Central memory CD8-positive, alpha-beta T cell (primary cell): ENCODE measurements around the gene DKK1.

Experiments
- ATAC-seq: fragments of 150-1000 bp; cut with Tn5 transposase; replicated peaks from 2 replicates; pipeline ENCODE4 v1.10.0; 2022; ENCODE audit warnings: mild to moderate bottlenecking, moderate FRiP score, moderate number of reproducible peaks; ENCODE audit not compliant: poor library complexity, severe bottlenecking; ENCODE audit errors: extremely low read depth
- DNase-seq, 2 donors: peaks; one replicate each; pipeline ENCODE4 v3.0.0; 2021; ENCODE audit warnings: low spot score in 2 of 2
- H3K27ac Mint-ChIP-seq: one replicate; pipeline ENCODE4 v1.8.0; 2022; ENCODE audit warnings: low read depth, mild to moderate bottlenecking, moderate library complexity, mixed read lengths
- H3K27me3 Mint-ChIP-seq: one replicate; pipeline ENCODE4 v1.8.0; 2022; ENCODE audit warnings: mixed read lengths
- H3K36me3 Mint-ChIP-seq: one replicate; pipeline ENCODE4 v1.8.0; 2022; ENCODE audit warnings: mild to moderate bottlenecking, moderate library complexity, mixed read lengths; ENCODE audit not compliant: insufficient read depth
- H3K4me1 Mint-ChIP-seq: one replicate; pipeline ENCODE4 v1.8.0; 2022; ENCODE audit warnings: mixed read lengths
- H3K4me3 Mint-ChIP-seq: one replicate; pipeline ENCODE4 v1.8.0; 2022; ENCODE audit warnings: mild to moderate bottlenecking, moderate library complexity, mixed read lengths
- H3K9me3 Mint-ChIP-seq: one replicate; pipeline ENCODE4 v1.8.0; 2022; ENCODE audit warnings: mixed read lengths

The DKK1 gene

GRCh38 chr10:52322936-52323335 is 8.9 kb downstream of the DKK1 start:
- peaks cover 2% of the 10 kb centered on the region for H3K36me3 Mint-ChIP-seq
- no peak for DNase-seq
- no peak overlapping the region for H3K27ac Mint-ChIP-seq
- H3K9me3 Mint-ChIP-seq: peaks cover 11% of the 10 kb centered on the region
- H3K4me3 Mint-ChIP-seq: no peak overlapping the region
- no peak for ATAC-seq
- H3K4me1 Mint-ChIP-seq: no peaks in the 10 kb centered on the region
- no peaks in the 10 kb centered on the region for H3K27me3 Mint-ChIP-seq

- Mint-ChIP-seq H3K4me3 (no peak overlapping the region), H3K27me3 (no peaks in the 10 kb centered on the region), H3K36me3 (no peaks in the 10 kb centered on the region), H3K9me3 (peaks cover 6% of the 10 kb centered on the region), H3K4me1 (no peaks in the 10 kb centered on the region), H3K27ac (no peak overlapping the region)
- no peak for ATAC-seq
- no peak for DNase-seq
These were observed 12.3 kb downstream of the DKK1 start for GRCh38 chr10:52326382-52326781.

GRCh38 chr10:52331638-52332364 is 17.7 kb downstream of the DKK1 start:
- ATAC-seq: no peak
- Mint-ChIP-seq H3K27me3 (no peaks in the 10 kb centered on the region), H3K4me3 (no peak overlapping the region), H3K36me3 (peaks cover 1% of the 10 kb centered on the region), H3K9me3 (no peaks in the 10 kb centered on the region), H3K27ac (no peak overlapping the region), H3K4me1 (no peaks in the 10 kb centered on the region)
- DNase-seq: no peak

DNA sequence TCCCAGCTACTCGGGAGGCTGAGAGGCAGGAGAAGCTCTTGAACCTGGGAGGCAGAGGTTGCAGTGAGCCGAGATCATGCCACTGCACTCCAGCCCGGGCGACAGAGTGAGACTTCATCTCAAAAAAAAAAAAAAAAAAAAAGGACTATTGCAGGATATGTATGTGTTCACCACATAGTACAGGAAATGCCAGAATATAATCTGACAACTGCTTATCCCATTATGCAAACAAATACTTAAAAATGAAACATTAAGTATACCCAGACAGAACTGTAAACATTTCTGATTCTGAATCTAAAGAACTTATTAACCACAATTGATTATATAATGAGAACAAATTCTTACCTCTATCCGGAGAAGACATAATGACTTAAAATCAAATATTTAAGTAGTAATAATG is 18.7 kb downstream of the DKK1 start:
- no peak overlapping the region for H3K4me3 Mint-ChIP-seq
- H3K4me1 Mint-ChIP-seq: no peaks in the 10 kb centered on the region
- H3K27ac Mint-ChIP-seq: no peak overlapping the region
- peaks cover 1% of the 10 kb centered on the region for H3K36me3 Mint-ChIP-seq
- H3K27me3 Mint-ChIP-seq: no peaks in the 10 kb centered on the region
- DNase-seq (no peak), ATAC-seq (no peak)
- no peaks in the 10 kb centered on the region for H3K9me3 Mint-ChIP-seq

GRCh38 chr10:52334595-52334994 is 20.5 kb downstream of the DKK1 start:
- DNase-seq: no peak
- no peak for ATAC-seq
- peaks cover 1% of the 10 kb centered on the region for H3K36me3 Mint-ChIP-seq
- H3K9me3 Mint-ChIP-seq: no peaks in the 10 kb centered on the region
- no peaks in the 10 kb centered on the region for H3K4me1 Mint-ChIP-seq
- no peaks in the 10 kb centered on the region for H3K27me3 Mint-ChIP-seq
- H3K4me3 Mint-ChIP-seq: no peak overlapping the region
- no peak overlapping the region for H3K27ac Mint-ChIP-seq

- no peaks in the 10 kb centered on the region for H3K9me3 Mint-ChIP-seq
These were observed 21.6 kb downstream of the DKK1 start for GRCh38 chr10:52335665-52336064.

DNA sequence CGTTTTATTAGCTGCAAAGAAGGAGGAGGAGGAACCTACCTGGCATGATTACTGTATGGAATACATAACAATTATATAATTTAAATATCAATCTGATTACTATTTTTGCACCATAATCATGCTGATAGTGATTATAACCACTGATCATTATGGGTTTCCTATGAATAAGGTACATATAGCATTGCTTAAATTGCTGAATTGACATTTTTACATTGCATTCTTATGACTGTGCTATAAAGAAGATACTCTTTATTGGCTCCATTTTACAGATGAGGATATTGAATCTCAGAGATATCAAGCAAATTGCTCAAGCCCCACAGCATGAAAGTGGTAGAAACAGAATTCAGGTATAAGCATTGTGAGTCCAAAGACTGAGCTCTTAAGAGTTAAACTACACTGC is 23.1 kb downstream of the DKK1 start:
- no peak overlapping the region for H3K4me3 Mint-ChIP-seq
- H3K9me3 Mint-ChIP-seq: no peaks in the 10 kb centered on the region
- DNase-seq: no peak
- H3K27me3 Mint-ChIP-seq: no peaks in the 10 kb centered on the region
- no peaks in the 10 kb centered on the region for H3K36me3 Mint-ChIP-seq
- H3K27ac Mint-ChIP-seq: no peak overlapping the region
- H3K4me1 Mint-ChIP-seq: no peaks in the 10 kb centered on the region
- no peak for ATAC-seq

More at GRCh38 chr10:52335665-52336064, 21.6 kb downstream of the DKK1 start:
- Mint-ChIP-seq H3K4me1 (no peaks in the 10 kb centered on the region), H3K36me3 (peaks cover 1% of the 10 kb centered on the region), H3K4me3 (no peak overlapping the region), H3K27ac (no peak overlapping the region), H3K27me3 (no peaks in the 10 kb centered on the region)
- no peak for DNase-seq
- ATAC-seq: no peak

DNA sequence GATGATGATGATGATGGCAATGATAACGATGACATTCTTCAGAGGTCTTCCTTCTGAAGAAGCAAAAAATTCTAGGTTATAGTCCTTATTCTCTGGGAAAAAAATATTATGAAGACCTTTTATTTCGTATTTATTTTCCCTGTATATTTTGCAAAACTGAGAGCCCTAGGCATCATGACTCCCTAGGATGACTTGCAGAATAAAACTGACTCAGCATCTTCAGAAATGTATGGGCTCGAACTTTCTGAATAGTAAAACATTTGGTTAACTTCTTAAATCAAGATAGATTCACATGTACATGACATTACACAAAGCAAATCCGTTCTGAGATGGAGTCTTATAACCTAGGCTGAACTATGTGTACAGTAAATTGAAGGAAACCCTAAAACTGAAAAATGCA is 29.4 kb downstream of the DKK1 start:
- no peak overlapping the region for H3K27ac Mint-ChIP-seq
- H3K36me3 Mint-ChIP-seq: no peaks in the 10 kb centered on the region
- no peak for ATAC-seq
- H3K9me3 Mint-ChIP-seq: no peaks in the 10 kb centered on the region
- DNase-seq: no peak
- H3K27me3 Mint-ChIP-seq: no peaks in the 10 kb centered on the region
- no peaks in the 10 kb centered on the region for H3K4me1 Mint-ChIP-seq
- H3K4me3 Mint-ChIP-seq: no peak overlapping the region

DNA sequence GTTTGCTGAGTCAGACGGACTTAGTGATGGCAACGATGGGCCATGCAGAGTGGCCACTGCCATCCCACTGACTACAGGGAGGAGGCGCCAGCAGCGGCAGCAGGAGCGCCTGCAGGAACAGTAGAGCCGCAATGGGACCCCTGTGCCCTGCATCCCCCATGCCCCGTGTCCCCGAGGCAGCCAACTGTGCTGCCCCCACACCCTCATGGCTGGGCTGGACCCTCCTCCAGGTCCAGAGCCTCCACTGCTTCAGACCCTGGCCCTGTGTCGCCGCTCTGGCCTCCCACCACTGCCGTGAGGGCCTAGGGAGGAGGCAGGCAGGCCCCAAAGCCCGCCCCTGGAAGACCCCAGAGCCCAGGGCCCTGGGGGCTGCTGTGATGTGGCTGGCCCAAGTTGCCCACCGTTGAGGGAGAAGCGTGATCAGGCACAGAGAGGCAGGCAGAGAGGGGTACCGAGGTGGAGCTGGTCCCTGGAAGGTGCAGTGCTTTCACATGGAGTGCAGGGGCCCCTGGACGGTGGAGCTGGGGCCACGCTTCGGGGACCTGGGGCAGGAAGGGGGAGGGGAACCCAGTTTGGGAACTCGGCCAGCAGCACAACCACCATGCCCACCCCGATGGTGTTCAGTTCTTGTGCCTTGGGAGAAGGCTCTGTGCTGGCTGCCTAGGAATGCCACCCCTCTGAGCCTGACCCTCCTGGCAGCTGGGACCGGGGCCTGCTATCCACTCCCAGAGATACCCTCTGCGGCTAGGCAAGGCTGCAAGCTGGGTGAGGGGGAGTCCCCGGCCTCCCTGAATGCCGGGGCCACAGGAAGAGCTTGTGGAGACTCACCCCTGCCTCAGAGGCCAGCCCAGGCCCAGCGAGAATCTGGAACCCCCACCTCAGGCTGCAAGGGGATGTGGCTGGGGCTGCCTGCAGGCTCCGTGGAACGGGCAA is 32.6 kb downstream of the DKK1 start:
- H3K36me3 Mint-ChIP-seq: no peaks in the 10 kb centered on the region

DNA sequence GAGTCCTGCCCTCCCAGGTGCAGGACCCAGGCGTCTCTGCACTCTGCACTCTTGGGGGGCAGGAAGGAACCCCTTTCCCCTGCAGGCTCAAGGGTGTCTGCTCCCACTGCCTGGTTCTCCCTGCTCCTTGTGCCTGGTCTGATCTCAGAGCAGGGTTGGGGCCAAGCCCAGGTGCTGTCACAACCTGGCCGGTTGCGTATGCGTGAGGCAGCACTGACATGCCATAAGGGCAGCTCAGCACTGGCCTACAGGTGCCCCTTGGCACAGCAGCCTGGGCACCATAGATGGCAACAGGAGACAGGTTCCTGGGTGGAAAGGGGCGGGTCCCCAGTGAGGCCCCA is 33.2 kb downstream of the DKK1 start:
- Mint-ChIP-seq H3K27me3 (no peaks in the 10 kb centered on the region), H3K4me1 (no peaks in the 10 kb centered on the region), H3K36me3 (no peaks in the 10 kb centered on the region), H3K9me3 (no peaks in the 10 kb centered on the region), H3K27ac (no peak overlapping the region), H3K4me3 (no peak overlapping the region)
- ATAC-seq (no peak), DNase-seq (no peak)

More for the DNA sequence above, 32.6 kb downstream of the DKK1 start:
- no peaks in the 10 kb centered on the region for H3K9me3 Mint-ChIP-seq
- no peaks in the 10 kb centered on the region for H3K4me1 Mint-ChIP-seq
- H3K27ac Mint-ChIP-seq: no peak overlapping the region
- H3K4me3 Mint-ChIP-seq: no peak overlapping the region
- ATAC-seq (no peak), DNase-seq (no peak)
- H3K27me3 Mint-ChIP-seq: no peaks in the 10 kb centered on the region

GRCh38 chr10:52348037-52348564 is 34.0 kb downstream of the DKK1 start:
- no peak for DNase-seq
- Mint-ChIP-seq H3K9me3 (peaks cover 4% of the 10 kb centered on the region), H3K27ac (no peak overlapping the region), H3K4me3 (no peak overlapping the region), H3K4me1 (no peaks in the 10 kb centered on the region), H3K36me3 (no peaks in the 10 kb centered on the region), H3K27me3 (no peaks in the 10 kb centered on the region)
- ATAC-seq: no peak

- ATAC-seq (no peak), DNase-seq (no peak)
- Mint-ChIP-seq H3K27me3 (no peaks in the 10 kb centered on the region), H3K36me3 (no peaks in the 10 kb centered on the region), H3K4me1 (no peaks in the 10 kb centered on the region), H3K27ac (no peak overlapping the region), H3K9me3 (peaks cover 13% of the 10 kb centered on the region), H3K4me3 (no peak overlapping the region)
These were observed 37.8 kb downstream of the DKK1 start for GRCh38 chr10:52351914-52352330.

DNA sequence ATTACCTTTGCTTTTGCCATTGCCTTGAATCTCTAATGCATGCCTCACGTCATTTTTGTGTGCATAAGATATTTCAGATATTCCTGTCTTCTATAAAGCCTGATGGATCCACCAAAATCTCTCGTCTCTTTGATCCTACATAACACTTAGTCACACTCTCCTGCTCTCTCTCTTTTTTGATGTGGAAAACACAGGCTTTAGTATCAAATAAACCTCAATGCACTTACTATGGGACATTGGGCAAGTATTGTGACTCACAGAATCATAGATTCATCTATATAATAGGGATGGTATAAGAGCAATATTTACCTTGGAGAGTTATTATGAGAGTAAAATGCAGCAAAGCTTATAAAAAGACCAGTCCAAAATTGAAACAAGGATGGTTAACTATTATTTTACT is 39.1 kb downstream of the DKK1 start:
- no peak overlapping the region for H3K4me3 Mint-ChIP-seq
- H3K4me1 Mint-ChIP-seq: no peaks in the 10 kb centered on the region
- no peak for ATAC-seq
- no peaks in the 10 kb centered on the region for H3K36me3 Mint-ChIP-seq
- no peaks in the 10 kb centered on the region for H3K27me3 Mint-ChIP-seq
- H3K27ac Mint-ChIP-seq: no peak overlapping the region
- no peak for DNase-seq
- H3K9me3 Mint-ChIP-seq: peaks cover 18% of the 10 kb centered on the region
